GM12878 (cell line): ENCODE measurements around the gene GNB2. TPM values are rescaled to one million over a fixed set of nuclear protein-coding genes. Genes with fewer than 3 reads are reported as not detected.
"Not testable (repeated sequence)": the region's sequence is repeated elsewhere in the genome, so short reads cannot be mapped to it uniquely, and the experiment has no call there.

Experiments used
- ATAC-seq: fragments of 200-7000 bp; cut with Tn5 transposase; 3 replicates; pipeline ENCODE4 v1.9.1; 2020; ENCODE audit warnings: mild to moderate bottlenecking, moderate library complexity
- BruUV-seq: library from RNA; stranded (reverse); fragments of 400-500 nt; replicated peaks from 2 replicates; lab custom pipeline; 2021; lab: Mats Ljungman, UMichigan
- CTCF ChIA-PET: fragments of 300-600 bp; sonication (Branson Sonifier 250); formaldehyde crosslinking; extraction: SDS; loops from one replicate; lab custom pipeline; 2021; ENCODE audit warnings: inconsistent platforms; lab: Yijun Ruan, JAX
- POLR2A ChIA-PET: fragments of 350-600 bp; formaldehyde crosslinking; extraction: SDS; loops from one replicate; lab custom pipeline; 2021; ENCODE audit warnings: inconsistent platforms; lab: Charles Lee
- RAD21 ChIA-PET: fragments of 300-600 bp; sonication (Branson Sonifier 250); formaldehyde crosslinking; loops from one replicate; lab custom pipeline; 2023; ENCODE audit warnings: antibody characterized with exemption; ENCODE audit not compliant: unreplicated experiment; lab: Charles Lee
- SMC1A ChIA-PET: fragments of 300-600 bp; sonication (Branson Sonifier 250); formaldehyde crosslinking; loops from one replicate; lab custom pipeline; 2023; ENCODE audit not compliant: unreplicated experiment, uncharacterized antibody; lab: Charles Lee
- DNase-seq: peaks from one replicate; pipeline ENCODE4 v3.0.0-alpha.2; 2011; ENCODE audit warnings: low read depth, low spot score
- FAIRE-seq: peaks from 3 replicates; lab custom pipeline; 2011; peaks lifted over from hg19 to GRCh38; lab: Jason Lieb, UNC
- H2AFZ ChIP-seq: 2 replicates; pipeline ENCODE4 v1.6.0; 2011; ENCODE audit warnings: low read depth, low read length, control low read depth; ENCODE audit not compliant: control insufficient read depth
- H3K27ac ChIP-seq: 2 replicates; pipeline ENCODE4 v1.5.1; 2011; ENCODE audit warnings: control low read depth; ENCODE audit not compliant: control insufficient read depth, insufficient read depth
- H3K27me3 ChIP-seq, 2 experiments: replicated peaks in 1 of 2; 2 replicates each; pipeline versions ENCODE4 v1.6.0 to v1.6.1; 2011; ENCODE audit warnings: low read length in 1 of 2; ENCODE audit not compliant: control insufficient read depth in 2 of 2, insufficient read depth in 2 of 2
- H3K36me3 ChIP-seq, 2 experiments: 2 replicates each; pipeline ENCODE4 v1.5.1; 2011; ENCODE audit warnings: low read length in 1 of 2; ENCODE audit not compliant: control insufficient read depth in 2 of 2, insufficient read depth in 2 of 2
- H3K4me1 ChIP-seq: 2 replicates; pipeline ENCODE4 v1.6.1; 2011; ENCODE audit warnings: mild to moderate bottlenecking, low read length, moderate library complexity, mixed read lengths; ENCODE audit not compliant: control insufficient read depth, insufficient read depth
- H3K4me2 ChIP-seq: 2 replicates; pipeline ENCODE4 v1.6.0; 2011; ENCODE audit warnings: control low read depth; ENCODE audit not compliant: control insufficient read depth, insufficient read depth
- H3K4me3 ChIP-seq: fragments of 200-600 bp; sonication (generic); 2 replicates; pipeline ENCODE4 v1.5.1; 2016
- H3K79me2 ChIP-seq: 2 replicates; pipeline ENCODE4 v1.6.0; 2011; ENCODE audit warnings: low read length; ENCODE audit not compliant: control insufficient read depth, insufficient read depth
- H3K9ac ChIP-seq: 2 replicates; pipeline ENCODE4 v1.8.0; 2011; ENCODE audit warnings: low read length, control low read depth, mixed read lengths; ENCODE audit not compliant: control insufficient read depth, insufficient read depth
- H3K9me3 ChIP-seq: replicated peaks from 3 replicates; pipeline ENCODE4 v1.5.1; 2011; ENCODE audit warnings: mild to moderate bottlenecking, low read length; ENCODE audit not compliant: control insufficient read depth, insufficient read depth
- H4K20me1 ChIP-seq: 2 replicates; pipeline ENCODE4 v1.6.0; 2011; ENCODE audit not compliant: control insufficient read depth, insufficient read depth
- ELK1 ChIP-seq: IDR thresholded peaks from 2 replicates; pipeline ENCODE4 v1.6.1; 2012; ENCODE audit warnings: low read depth, low read length, improper control_type of control experiment
- FOS ChIP-seq: IDR thresholded peaks from 3 replicates; pipeline ENCODE4 v1.6.1; 2011; ENCODE audit warnings: borderline replicate concordance; ENCODE audit not compliant: insufficient read length; ENCODE audit errors: extremely low read depth
- HSF1 ChIP-seq: fragments of 150-350 bp; IDR thresholded peaks from 2 replicates; pipeline ENCODE4 v1.6.1; 2014; ENCODE audit warnings: mild to moderate bottlenecking, low read depth, low read length
- JUND ChIP-seq: IDR thresholded peaks from 2 replicates; pipeline ENCODE4 v1.6.1; 2012; ENCODE audit warnings: low read depth, mild to moderate bottlenecking, low read length, improper control_type of control experiment, moderate library complexity
- ZBED1 ChIP-seq: IDR thresholded peaks from 2 replicates; pipeline ENCODE4 v1.6.1; 2016; ENCODE audit warnings: borderline replicate concordance
- WGBS: methylation state at CpG from one replicate; pipeline ENCODE4 v1.1.6; 2016; ENCODE audit warnings: low lambda C conversion rate; ENCODE audit not compliant: insufficient replicate concordance, insufficient coverage; ENCODE audit errors: missing lambda C conversion rate; 5-methylcytosine and 5-hydroxymethylcytosine counted together
- in situ Hi-C: fragments of 300-500 bp; cut with MboI; formaldehyde crosslinking; loops from 9 replicates; pipeline ENCODE4 v1.14.3; 2018; ENCODE audit warnings: mixed read lengths
- intact Hi-C: fragments of 100-400 bp; cut with micrococcal nuclease; formaldehyde crosslinking; loops from one replicate; pipeline ENCODE4 v1.14.2; 2022; ENCODE audit not compliant: unreplicated experiment
- polyA plus RNA-seq, 11 experiments: library from polyadenylated mRNA; depleted of rRNA in 4 of 11; unstranded in 6 of 11; stranded (reverse) in 5 of 11; fragments of >200 nt; fragmentation: Nextera tagmentation in 4 of 11; fragmentation: Illumina TruSeq in 1 of 11; extraction: Ambion mirVana in 4 of 11; extraction: Trizol in 1 of 11; gene quantifications; 1 replicate in 1 of 11; 2 replicates in 10 of 11; pipeline versions ENCODE4 v1.2.1 to v1.2.3, GENCODE V29; 2011 to 2016; ENCODE audit warnings: inconsistent platforms in 2 of 11, missing spikeins in 2 of 11, low read depth in 1 of 11
- total RNA-seq, 4 experiments: library from RNA; depleted of rRNA in 3 of 4; stranded (reverse); fragments of >200 nt in 3 of 4; fragmentation: Illumina TruSeq in 1 of 4; extraction: Trizol in 1 of 4; gene quantifications; 2 replicates each; pipeline versions ENCODE4 v1.2.1 to v1.2.3, GENCODE V29; 2013 to 2021

GNB2 gene
- total and polyA plus RNA-seq, 10 of the 15 experiments (the other 5 are each of a cell fraction or from before 2014, with no cell fraction given) = 0.35 to 175 (median 59.7) TPM

- TF ChIP-seq FOS (no peak), JUND (no peak), ELK1 (no peak), HSF1 (no peak), ZBED1 (no peak)
Observed at GRCh38 chr7:100668069-100668449, 5.5 kb upstream of the GNB2 start (continued).

- H3K36me3 ChIP-seq, H3K27ac ChIP-seq, H2AFZ ChIP-seq, in situ Hi-C loops, intact Hi-C loops, H3K79me2 ChIP-seq, H3K4me1 ChIP-seq, H3K9me3 ChIP-seq, H4K20me1 ChIP-seq, H3K4me3 ChIP-seq, SMC1A ChIA-PET, FAIRE-seq, H3K9ac ChIP-seq, RAD21 ChIA-PET, DNase-seq, ATAC-seq, POLR2A ChIA-PET, H3K27me3 ChIP-seq, H3K4me2 ChIP-seq, BruUV-seq: not testable (repeated sequence)
- CTCF ChIA-PET = interaction anchor here (1.0 to 2.2 kb wide), 3 partner anchors 22 to 53 kb away, joined by 3 to 10 read pairs (median 6); partner anchors contain the start of gene POP7
- 79% methylated on average over 12 of the region's 12 CpGs for WGBS
Observed at GRCh38 chr7:100669106-100669505, 4.4 kb upstream of the GNB2 start.
